ENCODE measurements around the gene NSUN2. TPM values are rescaled to one million over a fixed set of nuclear protein-coding genes. Genes with fewer than 3 reads are reported as not detected.

Gene NSUN2
- polyA plus RNA-seq, 1 donor from 2014 or later: 47.5 TPM

DNA sequence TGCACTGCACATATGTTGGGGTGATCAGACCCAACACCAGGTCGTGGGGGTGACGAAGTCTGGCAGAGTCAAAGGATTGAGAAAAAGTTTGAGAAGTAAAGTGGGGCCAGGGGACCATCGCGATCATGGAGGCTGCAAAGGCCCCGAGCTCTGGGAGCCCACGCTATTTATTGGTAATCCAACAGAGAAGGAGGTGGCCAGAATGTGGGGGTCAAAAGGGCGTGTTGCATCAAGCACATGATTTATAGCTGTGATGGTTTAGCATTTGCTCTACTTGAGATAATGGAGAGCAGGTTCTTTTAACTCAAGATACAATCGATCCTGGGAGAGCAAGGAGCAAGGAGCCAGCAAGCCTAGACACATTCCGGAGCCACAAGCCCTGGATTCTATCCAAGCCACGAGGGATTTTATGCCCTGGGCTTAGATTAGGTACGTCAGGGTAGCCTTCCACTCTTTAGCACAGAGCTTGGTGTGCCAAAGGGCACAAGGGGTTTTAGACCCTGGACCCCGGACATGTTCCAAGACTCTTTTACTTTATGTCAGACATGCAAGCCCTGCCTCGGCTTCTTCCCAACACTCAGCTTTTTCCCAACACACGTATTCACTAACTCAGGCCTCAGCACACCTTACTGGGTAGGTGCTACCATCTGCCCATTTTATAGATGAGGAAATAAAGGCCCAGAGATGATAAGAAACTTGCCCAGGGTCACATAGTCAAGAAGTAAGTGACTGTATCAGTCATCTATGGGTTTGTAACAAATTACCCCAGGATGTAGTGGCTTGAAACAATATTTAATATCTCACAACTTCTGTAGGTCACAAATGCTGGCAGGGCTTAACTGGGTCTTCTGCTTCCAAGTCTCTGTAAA, 39.5 kb downstream of the NSUN2 start:
- no peaks in the 10 kb centered on the region for H3K79me2 ChIP-seq (replicated peaks; ENCODE audit: insufficient read depth, low read length)
- no peaks in the 10 kb centered on the region for H3F3A ChIP-seq (ENCODE audit: insufficient read depth, low read length, poor library complexity, severe bottlenecking)

DNA sequence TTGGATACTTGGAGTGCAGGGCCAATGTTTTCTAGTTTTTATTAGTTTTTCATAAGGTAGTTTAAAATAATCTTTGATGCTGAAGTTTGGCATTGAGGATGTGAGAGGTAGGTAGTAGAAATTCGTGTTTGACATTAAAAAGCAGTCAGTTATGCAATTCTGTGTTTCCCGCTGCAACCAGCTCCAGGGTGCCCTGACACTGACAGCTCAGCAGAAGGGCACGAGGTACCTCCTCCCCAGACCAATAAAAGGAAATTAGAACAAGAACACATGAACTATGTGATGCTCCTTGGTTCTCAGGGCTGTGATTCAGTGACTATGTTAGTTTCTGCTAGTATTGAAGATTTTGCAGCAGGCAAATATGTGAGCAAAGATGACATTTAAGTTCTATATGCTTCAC, 40.2 kb downstream of the NSUN2 start:
- Histone ChIP-seq H3K79me2 (replicated peaks; ENCODE audit: insufficient read depth, low read length) (no peaks in the 10 kb centered on the region), H3K9ac (ENCODE audit: low read length) (no peak overlapping the region), H3K4me3 (ENCODE audit: low read length) (no peak overlapping the region), H3K9me3 (ENCODE audit: low read length) (no peaks in the 10 kb centered on the region), H3K36me3 (ENCODE audit: insufficient read depth, low read length) (no peaks in the 10 kb centered on the region), H3F3A (ENCODE audit: insufficient read depth, low read length, poor library complexity, severe bottlenecking) (no peaks in the 10 kb centered on the region), H3K27ac (ENCODE audit: low read length) (no peak overlapping the region), H4K20me1 (ENCODE audit: insufficient read depth) (no peaks in the 10 kb centered on the region), H3K9me2 (ENCODE audit: insufficient read depth, low read length) (no peaks in the 10 kb centered on the region), H3K4me2 (ENCODE audit: low read length) (no peak overlapping the region), H3K27me3 (ENCODE audit: insufficient read depth, low read depth, low read length) (no peaks in the 10 kb centered on the region), H2AFZ (ENCODE audit: low read depth, low read length) (no peak overlapping the region)
- TF ChIP-seq POLR2AphosphoS5 (IDR thresholded peaks at IDR 0.05): no peak
- no peak for TF ChIP-seq TAF1 (IDR thresholded peaks at IDR 0.05; ENCODE audit: low read depth)
- TF ChIP-seq SMC3 (conservative IDR thresholded peaks at IDR 0.05; ENCODE audit: poor library complexity): no peak
- no peak for TF ChIP-seq EZH2 (IDR thresholded peaks at IDR 0.05; ENCODE audit: borderline replicate concordance, insufficient read depth, low read length, poor library complexity, severe bottlenecking)
- TF ChIP-seq, protein P1, sequence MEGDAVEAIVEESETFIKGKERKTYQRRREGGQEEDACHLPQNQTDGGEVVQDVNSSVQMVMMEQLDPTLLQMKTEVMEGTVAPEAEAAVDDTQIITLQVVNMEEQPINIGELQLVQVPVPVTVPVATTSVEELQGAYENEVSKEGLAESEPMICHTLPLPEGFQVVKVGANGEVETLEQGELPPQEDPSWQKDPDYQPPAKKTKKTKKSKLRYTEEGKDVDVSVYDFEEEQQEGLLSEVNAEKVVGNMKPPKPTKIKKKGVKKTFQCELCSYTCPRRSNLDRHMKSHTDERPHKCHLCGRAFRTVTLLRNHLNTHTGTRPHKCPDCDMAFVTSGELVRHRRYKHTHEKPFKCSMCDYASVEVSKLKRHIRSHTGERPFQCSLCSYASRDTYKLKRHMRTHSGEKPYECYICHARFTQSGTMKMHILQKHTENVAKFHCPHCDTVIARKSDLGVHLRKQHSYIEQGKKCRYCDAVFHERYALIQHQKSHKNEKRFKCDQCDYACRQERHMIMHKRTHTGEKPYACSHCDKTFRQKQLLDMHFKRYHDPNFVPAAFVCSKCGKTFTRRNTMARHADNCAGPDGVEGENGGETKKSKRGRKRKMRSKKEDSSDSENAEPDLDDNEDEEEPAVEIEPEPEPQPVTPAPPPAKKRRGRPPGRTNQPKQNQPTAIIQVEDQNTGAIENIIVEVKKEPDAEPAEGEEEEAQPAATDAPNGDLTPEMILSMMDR (IDR thresholded peaks at IDR 0.05; ENCODE audit: poor library complexity, severe bottlenecking): no peak
- no peak for TF ChIP-seq MXI1 (conservative IDR thresholded peaks at IDR 0.05; ENCODE audit: poor library complexity, severe bottlenecking)
- TF ChIP-seq, protein P2, sequence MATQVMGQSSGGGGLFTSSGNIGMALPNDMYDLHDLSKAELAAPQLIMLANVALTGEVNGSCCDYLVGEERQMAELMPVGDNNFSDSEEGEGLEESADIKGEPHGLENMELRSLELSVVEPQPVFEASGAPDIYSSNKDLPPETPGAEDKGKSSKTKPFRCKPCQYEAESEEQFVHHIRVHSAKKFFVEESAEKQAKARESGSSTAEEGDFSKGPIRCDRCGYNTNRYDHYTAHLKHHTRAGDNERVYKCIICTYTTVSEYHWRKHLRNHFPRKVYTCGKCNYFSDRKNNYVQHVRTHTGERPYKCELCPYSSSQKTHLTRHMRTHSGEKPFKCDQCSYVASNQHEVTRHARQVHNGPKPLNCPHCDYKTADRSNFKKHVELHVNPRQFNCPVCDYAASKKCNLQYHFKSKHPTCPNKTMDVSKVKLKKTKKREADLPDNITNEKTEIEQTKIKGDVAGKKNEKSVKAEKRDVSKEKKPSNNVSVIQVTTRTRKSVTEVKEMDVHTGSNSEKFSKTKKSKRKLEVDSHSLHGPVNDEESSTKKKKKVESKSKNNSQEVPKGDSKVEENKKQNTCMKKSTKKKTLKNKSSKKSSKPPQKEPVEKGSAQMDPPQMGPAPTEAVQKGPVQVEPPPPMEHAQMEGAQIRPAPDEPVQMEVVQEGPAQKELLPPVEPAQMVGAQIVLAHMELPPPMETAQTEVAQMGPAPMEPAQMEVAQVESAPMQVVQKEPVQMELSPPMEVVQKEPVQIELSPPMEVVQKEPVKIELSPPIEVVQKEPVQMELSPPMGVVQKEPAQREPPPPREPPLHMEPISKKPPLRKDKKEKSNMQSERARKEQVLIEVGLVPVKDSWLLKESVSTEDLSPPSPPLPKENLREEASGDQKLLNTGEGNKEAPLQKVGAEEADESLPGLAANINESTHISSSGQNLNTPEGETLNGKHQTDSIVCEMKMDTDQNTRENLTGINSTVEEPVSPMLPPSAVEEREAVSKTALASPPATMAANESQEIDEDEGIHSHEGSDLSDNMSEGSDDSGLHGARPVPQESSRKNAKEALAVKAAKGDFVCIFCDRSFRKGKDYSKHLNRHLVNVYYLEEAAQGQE (IDR thresholded peaks at IDR 0.05; ENCODE audit: borderline replicate concordance): no peak
- no peak for TF ChIP-seq EP300 (conservative IDR thresholded peaks at IDR 0.05; ENCODE audit: poor library complexity, severe bottlenecking)
- TF ChIP-seq RAD21 (conservative IDR thresholded peaks at IDR 0.05): no peak

More for the DNA sequence above, 39.5 kb downstream of the NSUN2 start:
- no peaks in the 10 kb centered on the region for H3K36me3 ChIP-seq (ENCODE audit: insufficient read depth, low read length)
- no peaks in the 10 kb centered on the region for H3K9me3 ChIP-seq (ENCODE audit: low read length)
- H3K4me2 ChIP-seq (ENCODE audit: low read length): no peak overlapping the region
- no peak overlapping the region for H3K9ac ChIP-seq (ENCODE audit: low read length)
- no peak overlapping the region for H3K4me3 ChIP-seq (ENCODE audit: low read length)
- H3K9me2 ChIP-seq (ENCODE audit: insufficient read depth, low read length): no peaks in the 10 kb centered on the region
- TF ChIP-seq, protein P2 (IDR thresholded peaks at IDR 0.05; ENCODE audit: borderline replicate concordance): no peak
- TF ChIP-seq, protein P1 (IDR thresholded peaks at IDR 0.05; ENCODE audit: poor library complexity, severe bottlenecking): no peak
- no peak for TF ChIP-seq SMC3 (conservative IDR thresholded peaks at IDR 0.05; ENCODE audit: poor library complexity)
- no peak for TF ChIP-seq POLR2AphosphoS5 (IDR thresholded peaks at IDR 0.05)
- TF ChIP-seq EP300 (conservative IDR thresholded peaks at IDR 0.05; ENCODE audit: poor library complexity, severe bottlenecking): no peak
- no peak for TF ChIP-seq EZH2 (IDR thresholded peaks at IDR 0.05; ENCODE audit: borderline replicate concordance, insufficient read depth, low read length, poor library complexity, severe bottlenecking)
- TF ChIP-seq TAF1 (IDR thresholded peaks at IDR 0.05; ENCODE audit: low read depth): no peak
- TF ChIP-seq MXI1 (conservative IDR thresholded peaks at IDR 0.05; ENCODE audit: poor library complexity, severe bottlenecking): no peak
- no peak for TF ChIP-seq RAD21 (conservative IDR thresholded peaks at IDR 0.05)
- no peaks in the 10 kb centered on the region for H3K27me3 ChIP-seq (ENCODE audit: insufficient read depth, low read depth, low read length)
- H4K20me1 ChIP-seq (ENCODE audit: insufficient read depth): no peaks in the 10 kb centered on the region
- no peak overlapping the region for H2AFZ ChIP-seq (ENCODE audit: low read depth, low read length)
- H3K27ac ChIP-seq (ENCODE audit: low read length): no peak overlapping the region

Data from neural cell (in vitro differentiated cells).